ENCODE results near the gene PARD3B. TPM values are rescaled to one million over a fixed set of nuclear protein-coding genes. Genes with fewer than 3 reads are reported as not detected.

Gene PARD3B
- total and polyA plus RNA-seq, 3 experiments from 2014 or later: 0.11 to 0.26 TPM; not detected in 1

GRCh38 chr2:205276116-205276777 lies 731.0 kb downstream of the PARD3B start:
- H3K4me1 Mint-ChIP-seq: no peaks in the 10 kb centered on the region
- H3K27me3 ChIP-seq (ENCODE audit: insufficient read depth, low read length, poor library complexity, severe bottlenecking): no peaks in the 10 kb centered on the region
- no peaks in the 10 kb centered on the region for H3K9me3 ChIP-seq (ENCODE audit: low read length)
- no peak overlapping the region for H3K4me3 Mint-ChIP-seq
- H3K27me3 Mint-ChIP-seq: peaks cover 0 to 4% of the 10 kb centered on the region in 2 donors
- POLR2A ChIA-PET: no interaction called here
- no peaks in the 10 kb centered on the region for H3K36me3 Mint-ChIP-seq
- no peaks in the 10 kb centered on the region for H3K36me3 ChIP-seq (ENCODE audit: insufficient read depth, low read length)
- no peak overlapping the region for H3K27ac ChIP-seq (ENCODE audit: low read depth, low read length)
- CTCF ChIA-PET: no interaction called here
- peaks cover 0 to 4% (median 1%) of the 10 kb centered on the region in 5 donors for H3K9me3 Mint-ChIP-seq
- no peak overlapping the region for H3K27ac Mint-ChIP-seq
- no peaks in the 10 kb centered on the region for H3K4me1 ChIP-seq (ENCODE audit: insufficient read depth, low read length)
- DNase-seq: no peak
- H3K4me3 ChIP-seq (ENCODE audit: low read length): no peak overlapping the region

GRCh38 chr2:205280596-205281236 lies 735.4 kb downstream of the PARD3B start:
- Histone ChIP-seq H3K27me3 (ENCODE audit: insufficient read depth, low read length, poor library complexity, severe bottlenecking) (no peaks in the 10 kb centered on the region), H3K4me3 (ENCODE audit: low read length) (no peak overlapping the region), H3K27ac (ENCODE audit: low read depth, low read length) (no peak overlapping the region), H3K36me3 (ENCODE audit: insufficient read depth, low read length) (no peaks in the 10 kb centered on the region), H3K4me1 (ENCODE audit: insufficient read depth, low read length) (no peaks in the 10 kb centered on the region), H3K9me3 (ENCODE audit: low read length) (no peaks in the 10 kb centered on the region)
- H3K4me3 Mint-ChIP-seq: no peak overlapping the region
- peaks cover 0 to 4% (median 1%) of the 10 kb centered on the region in 5 donors for H3K9me3 Mint-ChIP-seq
- no peak for DNase-seq
- no peaks in the 10 kb centered on the region for H3K36me3 Mint-ChIP-seq
- H3K27me3 Mint-ChIP-seq: peaks cover 0 to 4% of the 10 kb centered on the region in 2 donors
- POLR2A ChIA-PET: no interaction called here
- CTCF ChIA-PET: no interaction called here
- H3K27ac Mint-ChIP-seq: no peak overlapping the region
- no peaks in the 10 kb centered on the region for H3K4me1 Mint-ChIP-seq

GRCh38 chr2:205283736-205284270 lies 738.5 kb downstream of the PARD3B start:
- Histone ChIP-seq H3K27ac (ENCODE audit: low read depth, low read length) (no peak overlapping the region), H3K4me3 (ENCODE audit: low read length) (no peak overlapping the region), H3K9me3 (ENCODE audit: low read length) (no peaks in the 10 kb centered on the region), H3K4me1 (ENCODE audit: insufficient read depth, low read length) (no peaks in the 10 kb centered on the region), H3K27me3 (ENCODE audit: insufficient read depth, low read length, poor library complexity, severe bottlenecking) (no peaks in the 10 kb centered on the region), H3K36me3 (ENCODE audit: insufficient read depth, low read length) (no peaks in the 10 kb centered on the region)
- peaks cover 0 to 4% (median 0%) of the 10 kb centered on the region in 5 donors for H3K9me3 Mint-ChIP-seq
- H3K4me1 Mint-ChIP-seq: no peaks in the 10 kb centered on the region
- no peak overlapping the region for H3K27ac Mint-ChIP-seq
- H3K27me3 Mint-ChIP-seq: no peaks in the 10 kb centered on the region
- ChIA-PET POLR2A (no interaction called here), CTCF (no interaction called here)
- H3K4me3 Mint-ChIP-seq: no peak overlapping the region
- H3K36me3 Mint-ChIP-seq: no peaks in the 10 kb centered on the region
- no peak for DNase-seq

- H3K27me3 Mint-ChIP-seq: no peaks in the 10 kb centered on the region
- no peaks in the 10 kb centered on the region for H3K27me3 ChIP-seq (ENCODE audit: insufficient read depth, low read length, poor library complexity, severe bottlenecking)
- no peaks in the 10 kb centered on the region for H3K4me1 ChIP-seq (ENCODE audit: insufficient read depth, low read length)
- no peaks in the 10 kb centered on the region for H3K9me3 ChIP-seq (ENCODE audit: low read length)
- peaks cover 0 to 1% (median 0%) of the 10 kb centered on the region in 5 donors for H3K9me3 Mint-ChIP-seq
- no peak overlapping the region for H3K4me3 Mint-ChIP-seq
- ChIA-PET POLR2A (no interaction called here), CTCF (no interaction called here)
- no peak overlapping the region for H3K27ac Mint-ChIP-seq
- H3K36me3 Mint-ChIP-seq: no peaks in the 10 kb centered on the region
- DNase-seq: no peak
- H3K4me1 Mint-ChIP-seq: no peaks in the 10 kb centered on the region
- H3K27ac ChIP-seq (ENCODE audit: low read depth, low read length): no peak overlapping the region
- no peaks in the 10 kb centered on the region for H3K36me3 ChIP-seq (ENCODE audit: insufficient read depth, low read length)
- no peak overlapping the region for H3K4me3 ChIP-seq (ENCODE audit: low read length)
These were observed 739.1 kb downstream of the PARD3B start for GRCh38 chr2:205284334-205284733.

- POLR2A ChIA-PET: no interaction called here
- H3K9me3 Mint-ChIP-seq: peaks cover 0 to 8% (median 0%) of the 10 kb centered on the region in 5 donors
- Histone ChIP-seq H3K4me1 (ENCODE audit: insufficient read depth, low read length) (no peaks in the 10 kb centered on the region), H3K27me3 (ENCODE audit: insufficient read depth, low read length, poor library complexity, severe bottlenecking) (no peaks in the 10 kb centered on the region), H3K36me3 (ENCODE audit: insufficient read depth, low read length) (no peaks in the 10 kb centered on the region), H3K9me3 (ENCODE audit: low read length) (no peaks in the 10 kb centered on the region), H3K27ac (ENCODE audit: low read depth, low read length) (no peak overlapping the region), H3K4me3 (ENCODE audit: low read length) (no peak overlapping the region)
- no peaks in the 10 kb centered on the region for H3K36me3 Mint-ChIP-seq
- H3K4me1 Mint-ChIP-seq: no peaks in the 10 kb centered on the region
- no peak for DNase-seq
- H3K27ac Mint-ChIP-seq: no peak overlapping the region
- CTCF ChIA-PET: no interaction called here
- no peak overlapping the region for H3K4me3 Mint-ChIP-seq
- no peaks in the 10 kb centered on the region for H3K27me3 Mint-ChIP-seq
These were observed 742.0 kb downstream of the PARD3B start for GRCh38 chr2:205287316-205287715.

GRCh38 chr2:205288686-205289085 lies 743.4 kb downstream of the PARD3B start:
- Histone ChIP-seq H3K4me3 (ENCODE audit: low read length) (no peak overlapping the region), H3K27me3 (ENCODE audit: insufficient read depth, low read length, poor library complexity, severe bottlenecking) (no peaks in the 10 kb centered on the region), H3K27ac (ENCODE audit: low read depth, low read length) (no peak overlapping the region), H3K9me3 (ENCODE audit: low read length) (no peaks in the 10 kb centered on the region), H3K4me1 (ENCODE audit: insufficient read depth, low read length) (no peaks in the 10 kb centered on the region), H3K36me3 (ENCODE audit: insufficient read depth, low read length) (no peaks in the 10 kb centered on the region)
- ChIA-PET CTCF (no interaction called here), POLR2A (no interaction called here)
- Mint-ChIP-seq H3K4me1 (no peaks in the 10 kb centered on the region), H3K27me3 (no peaks in the 10 kb centered on the region), H3K27ac (no peak overlapping the region), H3K9me3 (peaks cover 0 to 8% (median 0%) of the 10 kb centered on the region in 5 donors), H3K4me3 (no peak overlapping the region), H3K36me3 (no peaks in the 10 kb centered on the region)
- DNase-seq: no peak

GRCh38 chr2:205290299-205290698 lies 745.0 kb downstream of the PARD3B start:
- ChIA-PET POLR2A (no interaction called here), CTCF (no interaction called here)
- no peaks in the 10 kb centered on the region for H3K9me3 ChIP-seq (ENCODE audit: low read length)
- DNase-seq: no peak
- H3K36me3 ChIP-seq (ENCODE audit: insufficient read depth, low read length): no peaks in the 10 kb centered on the region
- no peak overlapping the region for H3K4me3 ChIP-seq (ENCODE audit: low read length)
- no peak overlapping the region for H3K27ac ChIP-seq (ENCODE audit: low read depth, low read length)
- peak overlapping the region in 1 of 7 donors; percentile 3 for H3K4me3 Mint-ChIP-seq
- no peak overlapping the region for H3K27ac Mint-ChIP-seq
- H3K4me1 ChIP-seq (ENCODE audit: insufficient read depth, low read length): no peaks in the 10 kb centered on the region
- H3K9me3 Mint-ChIP-seq: peaks cover 0 to 8% (median 0%) of the 10 kb centered on the region in 5 donors
- no peaks in the 10 kb centered on the region for H3K4me1 Mint-ChIP-seq
- no peaks in the 10 kb centered on the region for H3K27me3 Mint-ChIP-seq
- no peaks in the 10 kb centered on the region for H3K36me3 Mint-ChIP-seq
- no peaks in the 10 kb centered on the region for H3K27me3 ChIP-seq (ENCODE audit: insufficient read depth, low read length, poor library complexity, severe bottlenecking)

GRCh38 chr2:205292665-205293295 lies 747.5 kb downstream of the PARD3B start:
- Mint-ChIP-seq H3K9me3 (peaks cover 0 to 8% (median 0%) of the 10 kb centered on the region in 5 donors), H3K4me3 (no peak overlapping the region), H3K27me3 (no peaks in the 10 kb centered on the region), H3K4me1 (no peaks in the 10 kb centered on the region), H3K36me3 (no peaks in the 10 kb centered on the region), H3K27ac (no peak overlapping the region)
- Histone ChIP-seq H3K27ac (ENCODE audit: low read depth, low read length) (no peak overlapping the region), H3K4me1 (ENCODE audit: insufficient read depth, low read length) (no peaks in the 10 kb centered on the region), H3K9me3 (ENCODE audit: low read length) (no peaks in the 10 kb centered on the region), H3K36me3 (ENCODE audit: insufficient read depth, low read length) (no peaks in the 10 kb centered on the region), H3K4me3 (ENCODE audit: low read length) (no peak overlapping the region), H3K27me3 (ENCODE audit: insufficient read depth, low read length, poor library complexity, severe bottlenecking) (no peaks in the 10 kb centered on the region)
- CTCF ChIA-PET: no interaction called here
- POLR2A ChIA-PET: no interaction called here
- DNase-seq: no peak

Data from CD8-positive, alpha-beta memory T cell (primary cell).